Heart left ventricle (tissue), 13 donors: ENCODE data around the gene GMCL1.
"Not testable (repeated sequence)": the region's sequence is repeated elsewhere in the genome, so short reads cannot be mapped to it uniquely, and the experiment has no call there.

ENCODE experiments used
- CTCF ChIP-seq, 12 donors: fragments of 200-600 bp; sonication (generic) in 4 of 12; IDR thresholded peaks; one replicate each; pipeline versions ENCODE4 v1.5.0 to v1.8.0; 2018 to 2022; ENCODE audit warnings: antibody characterized with exemption in 12 of 12, mild to moderate bottlenecking in 5 of 12
- POLR2A ChIP-seq, 2 donors: fragments of 450-650 bp; IDR thresholded peaks; one replicate each; pipeline ENCODE4 v1.6.1; 2017; ENCODE audit warnings: antibody characterized with exemption in 2 of 2, mild to moderate bottlenecking in 2 of 2, moderate library complexity in 2 of 2
- donor health status: ischemic (EF 13 %, LVEDD 7.1; RV severe dilation, severe dysfunction).
- donor health status: DM: no; HTN: yes; CAD: no.
- donor health status: DM: no; HTN: no; CAD: no.
- donor health status: ischemic (EF 25% LVEDD 6.9; RV normal size, moderate dysfunction).
- donor health status: ischemic (EF 25% LVEDD 5.7; RV mildly dilated, moderate dysfunction).
- donor health status: ischemic (EF 35%, LVEDD 5.7; RV mildly dilated, moderate dysfunction).
- donor health status: nonischemic (EF 11% LVEDD 7.7; RV severe dilation, severe dysfunction).
- donor health status: DM: yes; HTN: yes; CAD: no.
- donor health status: PGD.
- donor health status: ischemic (EF 29% LVEDD 5.4; RV normal size, mild dysfunction).
- donor health status: nonischemic (EF 23%, LVEDD 6.1; RV moderate dilation, normal function).

- not testable (repeated sequence) for TF ChIP-seq POLR2A, CTCF (IDR thresholded peaks at IDR 0.05)
These were observed 26.6 kb upstream of the GMCL1 start for GRCh38 chr2:69802781-69803367.
